H9 (cell line): ENCODE measurements around the gene STX16. TPM values are rescaled to one million over a fixed set of nuclear protein-coding genes. Genes with fewer than 3 reads are reported as not detected.
A peak's percentile ranks its signal among the peaks of the same experiment; 100 is the strongest.

Source experiments
- DNase-seq: peaks from one replicate; pipeline ENCODE4 v3.0.0-alpha.2; 2017
- H2AFZ ChIP-seq: one replicate; pipeline ENCODE4 v1.6.1; 2013; ENCODE audit warnings: mild to moderate bottlenecking, low read length, control low read depth, moderate library complexity
- H2AK5ac ChIP-seq: 2 replicates; pipeline ENCODE4 v1.6.1; 2013; ENCODE audit warnings: low read length, control low read depth, mixed read lengths; ENCODE audit not compliant: insufficient read length
- H2BK120ac ChIP-seq: one replicate; pipeline ENCODE4 v1.6.1; 2013; ENCODE audit warnings: low read depth, mild to moderate bottlenecking, low read length, control low read depth, inconsistent platforms; ENCODE audit not compliant: poor library complexity, severe bottlenecking
- H2BK12ac ChIP-seq: 2 replicates; pipeline ENCODE4 v1.6.1; 2013; ENCODE audit warnings: low read length, control low read depth, mixed read lengths, low read depth; ENCODE audit not compliant: insufficient read length
- H2BK15ac ChIP-seq: 2 replicates; pipeline ENCODE4 v1.6.1; 2013; ENCODE audit warnings: low read depth, low read length, control low read depth
- H2BK20ac ChIP-seq: one replicate; pipeline ENCODE4 v1.6.1; 2013; ENCODE audit warnings: low read depth, mild to moderate bottlenecking, low read length, control low read depth, inconsistent platforms; ENCODE audit not compliant: poor library complexity, severe bottlenecking
- H2BK5ac ChIP-seq: 2 replicates; pipeline ENCODE4 v1.6.1; 2013; ENCODE audit warnings: low read length, control low read depth, mixed read lengths; ENCODE audit not compliant: insufficient read length
- H3K14ac ChIP-seq: 2 replicates; pipeline ENCODE4 v1.6.1; 2013; ENCODE audit warnings: low read length, control low read depth; ENCODE audit not compliant: insufficient read depth
- H3K18ac ChIP-seq: 2 replicates; pipeline ENCODE4 v1.6.1; 2013; ENCODE audit warnings: low read depth, mild to moderate bottlenecking, mixed read lengths, low read length, control low read depth; ENCODE audit not compliant: insufficient read length
- H3K23ac ChIP-seq: 2 replicates; pipeline ENCODE4 v1.6.1; 2013; ENCODE audit warnings: low read length, control low read depth, mixed read lengths, low read depth; ENCODE audit not compliant: insufficient read length
- H3K23me2 ChIP-seq: 2 replicates; pipeline ENCODE4 v1.6.1; 2013; ENCODE audit warnings: low read depth, mild to moderate bottlenecking, mixed read lengths, low read length, control low read depth; ENCODE audit not compliant: insufficient read length, poor library complexity, severe bottlenecking
- H3K27ac ChIP-seq: 2 replicates; pipeline ENCODE4 v1.5.1; 2013; ENCODE audit warnings: low read length, control low read depth, mixed read lengths, low read depth; ENCODE audit not compliant: insufficient read length
- H3K27me3 ChIP-seq: 2 replicates; pipeline ENCODE4 v1.6.1; 2013; ENCODE audit warnings: low read length, control low read depth, inconsistent platforms; ENCODE audit not compliant: insufficient read depth
- H3K4ac ChIP-seq: 2 replicates; pipeline ENCODE4 v1.6.1; 2013; ENCODE audit warnings: low read depth, mild to moderate bottlenecking, control low read depth, inconsistent platforms, low read length, moderate library complexity
- H3K4me1 ChIP-seq: 2 replicates; pipeline ENCODE4 v1.6.1; 2013; ENCODE audit warnings: low read length, control low read depth, inconsistent platforms; ENCODE audit not compliant: insufficient read depth
- H3K4me2 ChIP-seq: 2 replicates; pipeline ENCODE4 v1.6.1; 2013; ENCODE audit warnings: low read length, control low read depth, mixed read lengths; ENCODE audit not compliant: insufficient read length, insufficient read depth
- H3K56ac ChIP-seq: 2 replicates; pipeline ENCODE4 v1.6.1; 2013; ENCODE audit warnings: low read depth, mild to moderate bottlenecking, mixed read lengths, low read length, control low read depth; ENCODE audit not compliant: insufficient read length
- H3K79me1 ChIP-seq: 2 replicates; pipeline ENCODE4 v1.6.1; 2013; ENCODE audit warnings: low read depth, mild to moderate bottlenecking, moderate library complexity, low read length, control low read depth, inconsistent platforms; ENCODE audit not compliant: insufficient read depth, poor library complexity, severe bottlenecking
- H3K79me2 ChIP-seq: 2 replicates; pipeline ENCODE4 v1.6.1; 2013; ENCODE audit warnings: low read length, control low read depth, inconsistent platforms; ENCODE audit not compliant: insufficient read depth
- H3K9ac ChIP-seq: 2 replicates; pipeline ENCODE4 v1.6.1; 2013; ENCODE audit warnings: low read length, control low read depth, mixed read lengths; ENCODE audit not compliant: insufficient read length; ENCODE audit errors: extremely low read depth
- H3K9me3 ChIP-seq: one replicate; pipeline ENCODE4 v1.6.1; 2013; ENCODE audit warnings: low read depth, low read length, inconsistent platforms; ENCODE audit not compliant: control insufficient read depth
- H3T11ph ChIP-seq: one replicate; pipeline ENCODE4 v1.6.1; 2013; ENCODE audit warnings: mild to moderate bottlenecking, low read length, control low read depth, inconsistent platforms
- H4K20me1 ChIP-seq: one replicate; pipeline ENCODE4 v1.6.1; 2013; ENCODE audit not compliant: control insufficient read depth, insufficient read length, insufficient read depth
- H4K5ac ChIP-seq: 2 replicates; pipeline ENCODE4 v1.6.1; 2013; ENCODE audit warnings: low read depth, mild to moderate bottlenecking, mixed read lengths, low read length, control low read depth; ENCODE audit not compliant: insufficient read length
- H4K8ac ChIP-seq: replicated peaks from 2 replicates; pipeline ENCODE4 v1.6.1; 2013; ENCODE audit warnings: low read length, control low read depth, mixed read lengths, low read depth; ENCODE audit not compliant: insufficient read length
- H4K91ac ChIP-seq: 2 replicates; pipeline ENCODE4 v1.6.1; 2013; ENCODE audit warnings: low read depth, mild to moderate bottlenecking, moderate library complexity, mixed read lengths, low read length, control low read depth; ENCODE audit not compliant: insufficient read length
- H3K27ac Mint-ChIP-seq, 3 experiments: 2 replicates in 2 of 3; 3 replicates in 1 of 3; pipeline ENCODE4 v1.8.0; 2020 to 2021; ENCODE audit warnings: mixed read lengths in 3 of 3, mild to moderate bottlenecking in 1 of 3, moderate library complexity in 1 of 3
- H3K27me3 Mint-ChIP-seq: 2 replicates; pipeline ENCODE4 v1.8.0; 2021; ENCODE audit warnings: low read depth, mild to moderate bottlenecking, moderate library complexity, mixed read lengths
- H3K36me3 Mint-ChIP-seq, 3 experiments: 2 replicates in 2 of 3; 3 replicates in 1 of 3; pipeline ENCODE4 v1.8.0; 2020 to 2021; ENCODE audit warnings: low read depth in 3 of 3, mixed read lengths in 3 of 3; ENCODE audit not compliant: insufficient read depth in 1 of 3
- H3K4me1 Mint-ChIP-seq, 2 experiments: 2 replicates each; pipeline ENCODE4 v1.8.0; 2020; ENCODE audit warnings: mixed read lengths in 2 of 2
- H3K4me3 Mint-ChIP-seq, 2 experiments: 2 replicates in 1 of 2; 3 replicates in 1 of 2; pipeline ENCODE4 v1.8.0; 2020 to 2021; ENCODE audit warnings: mild to moderate bottlenecking in 2 of 2, mixed read lengths in 2 of 2, moderate library complexity in 1 of 2
- H3K9me3 Mint-ChIP-seq, 2 experiments: 2 replicates in 1 of 2; 3 replicates in 1 of 2; pipeline ENCODE4 v1.8.0; 2020; ENCODE audit warnings: mild to moderate bottlenecking in 2 of 2, mixed read lengths in 2 of 2, moderate library complexity in 1 of 2
- WGBS: extraction: QIAGEN DNeasy Blood & Tissue Kit; methylation state at CpG from one replicate; pipeline ENCODE4 v1.1.7; 2013; ENCODE audit warnings: missing lambda C conversion rate, low lambda C conversion rate, mixed read lengths; ENCODE audit not compliant: insufficient read length; ENCODE audit errors: extremely low coverage; 5-methylcytosine and 5-hydroxymethylcytosine counted together
- total RNA-seq: library from RNA; stranded (reverse); gene quantifications from 2 replicates; pipeline ENCODE4 v1.2.1, GENCODE V29; 2021
- TF ChIP-seq, protein P1 (sequence below): fragments of 200-600 bp; sonication (generic); conservative IDR thresholded peaks from 3 replicates; pipeline ENCODE4 v1.8.0; 2021; ENCODE audit warnings: antibody characterized with exemption, mild to moderate bottlenecking

STX16 gene
- total RNA-seq, 1 experiment from 2014 or later, result 87.8 TPM

GRCh38 chr20:58696411-58696961, 45.4 kb downstream of the STX16 start:
- Histone ChIP-seq H3K23ac (no peak overlapping the region), H4K20me1 (no peaks in the 10 kb centered on the region), H3K4me1 (peaks cover 2% of the 10 kb centered on the region; the same call in 1 of the 2 replicates), H3K27me3 (no peaks in the 10 kb centered on the region), H3K56ac (no peak overlapping the region), H3K79me2 (peaks cover 2% of the 10 kb centered on the region; the same call in 1 of the 2 replicates), H2BK20ac (no peak overlapping the region), H2AFZ (no peak overlapping the region), H2BK15ac (no peak overlapping the region), H3K4me2 (no peak overlapping the region), H2BK12ac (no peak overlapping the region), H3K9me3 (no peaks in the 10 kb centered on the region), H2BK120ac (no peak overlapping the region), H4K5ac (no peak overlapping the region), H3K18ac (no peak overlapping the region), H2AK5ac (no peak overlapping the region), H3K23me2 (no peaks in the 10 kb centered on the region), H3K79me1 (no peaks in the 10 kb centered on the region), H3K4ac (no peak overlapping the region), H4K91ac (no peak overlapping the region), H3K27ac (no peak overlapping the region), H3K9ac (no peak overlapping the region), H4K8ac (no peak overlapping the region), H2BK5ac (no peak overlapping the region), H3K14ac (no peak overlapping the region), H3T11ph (no peak overlapping the region)
- TF ChIP-seq, protein P1, sequence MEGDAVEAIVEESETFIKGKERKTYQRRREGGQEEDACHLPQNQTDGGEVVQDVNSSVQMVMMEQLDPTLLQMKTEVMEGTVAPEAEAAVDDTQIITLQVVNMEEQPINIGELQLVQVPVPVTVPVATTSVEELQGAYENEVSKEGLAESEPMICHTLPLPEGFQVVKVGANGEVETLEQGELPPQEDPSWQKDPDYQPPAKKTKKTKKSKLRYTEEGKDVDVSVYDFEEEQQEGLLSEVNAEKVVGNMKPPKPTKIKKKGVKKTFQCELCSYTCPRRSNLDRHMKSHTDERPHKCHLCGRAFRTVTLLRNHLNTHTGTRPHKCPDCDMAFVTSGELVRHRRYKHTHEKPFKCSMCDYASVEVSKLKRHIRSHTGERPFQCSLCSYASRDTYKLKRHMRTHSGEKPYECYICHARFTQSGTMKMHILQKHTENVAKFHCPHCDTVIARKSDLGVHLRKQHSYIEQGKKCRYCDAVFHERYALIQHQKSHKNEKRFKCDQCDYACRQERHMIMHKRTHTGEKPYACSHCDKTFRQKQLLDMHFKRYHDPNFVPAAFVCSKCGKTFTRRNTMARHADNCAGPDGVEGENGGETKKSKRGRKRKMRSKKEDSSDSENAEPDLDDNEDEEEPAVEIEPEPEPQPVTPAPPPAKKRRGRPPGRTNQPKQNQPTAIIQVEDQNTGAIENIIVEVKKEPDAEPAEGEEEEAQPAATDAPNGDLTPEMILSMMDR, result no peak
- Mint-ChIP-seq H3K27me3 (no peaks in the 10 kb centered on the region), H3K9me3 (no peaks in the 10 kb centered on the region), H3K4me3 (no peak overlapping the region), H3K36me3 (peaks cover 5 to 27% (median 12%) of the 10 kb centered on the region in 3 experiments; a peak in 6 of 7 replicates), H3K4me1 (peaks cover 14 to 20% of the 10 kb centered on the region in 2 experiments), H3K27ac (no peak overlapping the region; a peak in 1 of 7 replicates)
- WGBS, result no CpG with 5 or more reads among the region's 10 CpGs
- peak; percentile 21 for DNase-seq
